B cell (primary cell): Measurements from ENCODE around the gene LRBA.

ENCODE experiments used
- CTCF ChIP-seq: fragments of 200-600 bp; IDR thresholded peaks from one replicate; pipeline ENCODE4 v1.8.0; 2022; ENCODE audit warnings: antibody characterized with exemption, mild to moderate bottlenecking
- EZH2 ChIP-seq: IDR thresholded peaks from 2 replicates; pipeline ENCODE4 v1.6.1; 2012; ENCODE audit warnings: borderline replicate concordance, low read depth, mild to moderate bottlenecking, moderate library complexity, low read length; ENCODE audit not compliant: insufficient read depth, poor library complexity, severe bottlenecking

DNA sequence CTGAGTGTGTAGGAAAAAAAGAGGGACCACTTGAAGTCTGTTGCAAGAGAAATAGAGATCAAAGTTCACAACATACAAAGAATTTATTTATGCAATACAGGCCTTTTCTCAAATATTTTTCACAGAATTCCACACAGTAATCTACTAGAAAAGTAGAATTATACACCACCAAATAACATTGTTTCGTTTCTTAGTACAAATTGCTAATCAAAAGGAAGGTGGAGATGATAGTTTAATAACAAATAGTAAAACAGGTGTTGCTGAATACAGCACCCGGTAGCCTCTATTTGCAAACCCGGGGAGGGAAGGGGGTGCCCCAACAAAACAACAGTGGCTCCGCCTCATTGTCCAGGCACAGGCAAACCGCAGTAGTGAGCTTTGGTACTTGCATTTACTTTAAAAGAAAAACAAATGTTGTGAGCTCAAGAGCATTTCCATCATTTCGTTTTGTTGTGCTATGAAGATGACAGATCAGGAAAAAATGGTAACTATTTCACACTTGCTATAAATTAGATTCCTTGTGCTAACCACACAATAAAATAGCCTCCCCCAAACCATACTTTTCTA, 750.4 kb downstream of the LRBA start:
- TF ChIP-seq CTCF (no peak), EZH2 (no peak)
